OCI-LY1 (cell line): ENCODE measurements around the gene TIE1.

Source experiments
- EZH2 ChIP-seq: fragments of 200-600 bp; sonication (generic), shearing (Covaris generic); IDR thresholded peaks from 2 replicates; pipeline ENCODE4 v1.8.0; 2017; ENCODE audit warnings: borderline replicate concordance, mixed run types, mild to moderate bottlenecking, antibody characterized with exemption, low read length, moderate library complexity, mixed read lengths
- TF ChIP-seq, protein P1 (sequence below): fragments of 200-600 bp; sonication (generic), shearing (Covaris generic); IDR thresholded peaks from 2 replicates; pipeline ENCODE4 v1.5.1; 2017; ENCODE audit warnings: mild to moderate bottlenecking, antibody characterized with exemption, low read length, moderate library complexity, mixed read lengths

DNA sequence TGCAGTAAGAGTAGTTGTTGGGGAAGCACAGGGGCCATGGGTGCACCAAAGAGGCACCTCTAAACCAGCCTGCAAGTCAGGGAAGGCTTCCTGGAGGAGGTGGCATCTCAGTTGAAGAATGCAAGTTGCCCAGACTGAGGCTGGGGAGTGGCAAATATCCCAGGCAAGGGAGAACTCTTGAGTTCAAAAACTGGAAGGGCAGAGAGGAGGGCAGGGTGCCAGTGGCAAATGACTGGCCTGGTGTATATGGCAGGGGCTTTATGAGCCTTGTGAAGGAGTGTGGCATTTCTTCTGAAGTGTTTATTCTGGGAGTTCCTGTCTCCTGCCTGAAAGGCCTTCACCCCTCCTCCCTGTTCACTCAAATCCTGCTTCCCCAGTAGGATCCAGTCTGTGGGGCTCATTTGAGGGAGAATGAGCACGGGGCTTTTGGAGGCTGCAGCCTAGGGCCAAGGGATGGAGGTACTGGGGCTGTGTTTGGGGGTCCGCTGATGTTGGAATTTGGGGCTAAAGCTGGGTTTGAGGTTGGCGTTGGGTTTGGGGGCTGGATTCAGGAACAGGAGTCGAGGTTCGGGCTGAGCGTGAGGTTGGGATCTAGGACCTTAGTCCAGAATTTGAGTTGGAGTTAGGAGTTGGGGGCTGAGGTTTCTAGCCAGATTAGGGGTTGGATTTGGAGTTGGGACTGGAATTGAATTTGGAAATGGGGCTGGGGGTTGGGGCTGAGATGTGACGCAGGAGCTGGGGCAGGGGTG, 31.0 kb upstream of the TIE1 start, which contains the start of gene TMEM125:
- TF ChIP-seq, protein P1, sequence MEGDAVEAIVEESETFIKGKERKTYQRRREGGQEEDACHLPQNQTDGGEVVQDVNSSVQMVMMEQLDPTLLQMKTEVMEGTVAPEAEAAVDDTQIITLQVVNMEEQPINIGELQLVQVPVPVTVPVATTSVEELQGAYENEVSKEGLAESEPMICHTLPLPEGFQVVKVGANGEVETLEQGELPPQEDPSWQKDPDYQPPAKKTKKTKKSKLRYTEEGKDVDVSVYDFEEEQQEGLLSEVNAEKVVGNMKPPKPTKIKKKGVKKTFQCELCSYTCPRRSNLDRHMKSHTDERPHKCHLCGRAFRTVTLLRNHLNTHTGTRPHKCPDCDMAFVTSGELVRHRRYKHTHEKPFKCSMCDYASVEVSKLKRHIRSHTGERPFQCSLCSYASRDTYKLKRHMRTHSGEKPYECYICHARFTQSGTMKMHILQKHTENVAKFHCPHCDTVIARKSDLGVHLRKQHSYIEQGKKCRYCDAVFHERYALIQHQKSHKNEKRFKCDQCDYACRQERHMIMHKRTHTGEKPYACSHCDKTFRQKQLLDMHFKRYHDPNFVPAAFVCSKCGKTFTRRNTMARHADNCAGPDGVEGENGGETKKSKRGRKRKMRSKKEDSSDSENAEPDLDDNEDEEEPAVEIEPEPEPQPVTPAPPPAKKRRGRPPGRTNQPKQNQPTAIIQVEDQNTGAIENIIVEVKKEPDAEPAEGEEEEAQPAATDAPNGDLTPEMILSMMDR, result no peak
- no peak for TF ChIP-seq EZH2
